Measurements from ENCODE around the gene CYB561D2.

DNA sequence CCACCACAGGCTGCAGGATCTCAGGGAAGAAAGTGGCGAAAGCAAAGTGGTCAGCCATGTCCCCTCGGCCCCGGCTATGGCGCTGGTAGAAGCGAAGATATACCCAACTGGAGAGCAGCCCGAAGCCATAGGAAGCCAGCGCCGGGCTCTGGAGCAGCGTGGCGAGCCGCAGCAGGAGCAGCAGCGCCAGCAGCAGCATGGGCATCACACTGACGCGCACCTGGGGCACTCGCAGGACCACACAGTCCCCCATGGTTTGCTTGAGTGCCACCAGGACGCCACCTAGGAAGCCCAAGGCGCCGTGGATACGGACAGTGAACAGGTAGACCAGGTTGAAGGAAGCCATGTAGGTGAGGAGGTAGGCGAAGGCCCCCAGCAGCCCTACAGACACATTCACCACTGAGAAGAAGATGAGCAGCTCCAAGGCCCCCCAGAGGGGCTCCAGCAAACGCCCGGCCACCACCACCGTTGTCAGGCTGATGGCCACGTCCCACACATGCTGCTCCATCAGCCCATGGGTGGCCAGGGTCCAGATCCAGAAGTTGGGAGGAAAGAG, 7.8 kb downstream of the CYB561D2 start:
- TF ChIP-seq JUND (IDR thresholded peaks at IDR 0.05; ENCODE audit: low read depth, low read length) (no peak), SMC3 (IDR thresholded peaks at IDR 0.05; ENCODE audit: borderline replicate concordance, low read length) (no peak)
- TF ChIP-seq, protein P1, sequence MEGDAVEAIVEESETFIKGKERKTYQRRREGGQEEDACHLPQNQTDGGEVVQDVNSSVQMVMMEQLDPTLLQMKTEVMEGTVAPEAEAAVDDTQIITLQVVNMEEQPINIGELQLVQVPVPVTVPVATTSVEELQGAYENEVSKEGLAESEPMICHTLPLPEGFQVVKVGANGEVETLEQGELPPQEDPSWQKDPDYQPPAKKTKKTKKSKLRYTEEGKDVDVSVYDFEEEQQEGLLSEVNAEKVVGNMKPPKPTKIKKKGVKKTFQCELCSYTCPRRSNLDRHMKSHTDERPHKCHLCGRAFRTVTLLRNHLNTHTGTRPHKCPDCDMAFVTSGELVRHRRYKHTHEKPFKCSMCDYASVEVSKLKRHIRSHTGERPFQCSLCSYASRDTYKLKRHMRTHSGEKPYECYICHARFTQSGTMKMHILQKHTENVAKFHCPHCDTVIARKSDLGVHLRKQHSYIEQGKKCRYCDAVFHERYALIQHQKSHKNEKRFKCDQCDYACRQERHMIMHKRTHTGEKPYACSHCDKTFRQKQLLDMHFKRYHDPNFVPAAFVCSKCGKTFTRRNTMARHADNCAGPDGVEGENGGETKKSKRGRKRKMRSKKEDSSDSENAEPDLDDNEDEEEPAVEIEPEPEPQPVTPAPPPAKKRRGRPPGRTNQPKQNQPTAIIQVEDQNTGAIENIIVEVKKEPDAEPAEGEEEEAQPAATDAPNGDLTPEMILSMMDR (IDR thresholded peaks at IDR 0.05 in 2 of 3, conservative IDR thresholded peaks at IDR 0.05 in 1 of 3; ENCODE audit: control insufficient read depth in 2 of 3, extremely low read depth in 1 of 3, insufficient read depth in 1 of 3, low read depth in 3 of 3, low read length in 3 of 3), result no peak

Data from GM12878 (cell line).